DMS153 treated with DMSO at 0.1 percent for 48 hours (cell line): ENCODE measurements around the gene ZNF692.
A peak's percentile ranks its signal among the peaks of the same experiment; 100 is the strongest.
"Not testable (repeated sequence)": the region's sequence is repeated elsewhere in the genome, so short reads cannot be mapped to it uniquely, and the experiment has no call there.

Source experiments
- DNase-seq: peaks from one replicate; lab custom pipeline; 2025; ENCODE audit not compliant: unreplicated experiment; lab: John Stamatoyannopoulos, UW

The ZNF692 gene

GRCh38 chr1:248882427-248882826 lies 23.5 kb upstream of the ZNF692 start:
- not testable (repeated sequence) for DNase-seq

GRCh38 chr1:248881261-248881660 lies 22.4 kb upstream of the ZNF692 start:
- DNase-seq: no peak

DNA sequence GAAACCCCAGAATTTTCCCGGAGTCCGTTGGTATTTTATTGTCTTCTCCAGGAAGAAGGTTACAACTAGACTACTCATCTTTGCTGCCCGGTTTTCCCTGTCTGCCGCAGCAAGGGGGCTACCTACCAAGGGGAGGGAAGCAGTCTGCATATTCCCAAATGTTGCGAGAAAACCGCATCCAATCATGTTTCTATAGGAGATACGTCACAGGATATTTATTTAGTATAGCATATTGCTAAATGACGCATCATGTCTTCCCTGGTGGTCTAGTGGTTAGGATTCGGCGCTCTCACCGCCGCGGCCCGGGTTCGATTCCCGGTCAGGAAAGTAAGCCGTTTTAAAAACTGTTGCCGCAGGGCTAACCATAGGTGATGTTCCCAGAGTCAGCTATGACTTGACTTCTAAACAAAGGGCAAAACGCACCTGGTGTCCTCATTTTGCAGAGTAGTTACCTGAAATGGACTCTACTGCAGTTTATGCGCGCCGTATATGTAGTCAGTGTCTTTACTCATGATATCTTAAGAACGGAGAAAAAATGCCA lies 15.2 kb upstream of the ZNF692 start:
- peak; percentile 99 for DNase-seq

DNA sequence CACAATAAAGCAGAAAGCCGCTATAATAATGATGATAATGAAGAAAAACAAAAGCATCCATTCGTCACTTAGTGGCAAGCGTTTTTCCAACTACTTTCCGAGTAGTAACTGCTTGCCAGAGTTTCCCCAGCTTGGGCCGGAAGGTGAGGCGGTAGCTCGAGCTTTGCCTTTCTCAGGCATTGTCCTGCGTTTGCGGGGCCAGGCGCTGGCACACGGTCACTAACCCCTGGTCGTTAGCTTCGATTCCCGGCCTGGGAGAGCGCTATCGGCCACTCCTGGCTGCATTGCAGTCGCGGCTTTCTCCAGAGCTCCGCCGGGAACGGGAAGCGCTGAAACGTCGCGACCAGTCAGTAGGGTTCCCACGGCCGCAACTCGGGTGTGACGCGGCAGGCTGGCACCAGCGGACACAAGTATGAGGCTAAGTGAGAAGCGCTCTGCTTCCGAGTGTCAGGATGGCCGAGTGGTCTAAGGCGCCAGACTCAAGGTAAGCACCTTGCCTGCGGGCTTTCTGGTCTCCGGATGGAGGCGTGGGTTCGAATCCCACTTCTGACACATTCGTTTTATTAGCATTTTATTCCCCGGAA lies 14.6 kb upstream of the ZNF692 start:
- peak; percentile 99 for DNase-seq

GRCh38 chr1:248872752-248873408 lies 14.0 kb upstream of the ZNF692 start:
- peak; percentile 91 for DNase-seq

DNA sequence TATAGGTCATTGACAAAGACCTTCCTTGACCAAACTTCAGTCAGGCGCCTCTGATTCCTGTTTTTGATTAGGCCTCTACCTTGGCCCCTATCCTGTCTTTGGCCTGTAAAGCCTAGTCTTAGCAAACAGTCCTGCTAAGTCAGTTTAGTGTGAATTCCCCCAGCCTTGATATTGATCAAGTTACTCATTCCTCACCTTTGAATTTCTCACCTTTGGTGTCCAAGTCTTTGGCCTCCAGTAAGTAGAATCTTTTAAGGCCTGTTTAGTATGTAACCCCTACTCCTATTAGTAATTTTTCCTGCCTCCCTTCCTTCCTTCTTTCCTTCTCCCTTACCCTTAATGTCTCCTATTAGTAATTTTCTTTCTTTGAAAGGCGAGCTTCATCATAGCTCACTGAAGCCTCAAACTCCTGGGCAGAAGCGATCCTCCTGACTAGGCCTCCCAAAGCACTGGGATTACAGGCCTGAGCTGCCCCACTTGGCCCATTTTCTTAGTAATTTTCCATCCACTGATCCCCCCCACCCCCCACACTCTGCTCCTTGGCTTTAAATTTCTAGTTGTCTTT lies 13.0 kb upstream of the ZNF692 start:
- DNase-seq: no peak

DNA sequence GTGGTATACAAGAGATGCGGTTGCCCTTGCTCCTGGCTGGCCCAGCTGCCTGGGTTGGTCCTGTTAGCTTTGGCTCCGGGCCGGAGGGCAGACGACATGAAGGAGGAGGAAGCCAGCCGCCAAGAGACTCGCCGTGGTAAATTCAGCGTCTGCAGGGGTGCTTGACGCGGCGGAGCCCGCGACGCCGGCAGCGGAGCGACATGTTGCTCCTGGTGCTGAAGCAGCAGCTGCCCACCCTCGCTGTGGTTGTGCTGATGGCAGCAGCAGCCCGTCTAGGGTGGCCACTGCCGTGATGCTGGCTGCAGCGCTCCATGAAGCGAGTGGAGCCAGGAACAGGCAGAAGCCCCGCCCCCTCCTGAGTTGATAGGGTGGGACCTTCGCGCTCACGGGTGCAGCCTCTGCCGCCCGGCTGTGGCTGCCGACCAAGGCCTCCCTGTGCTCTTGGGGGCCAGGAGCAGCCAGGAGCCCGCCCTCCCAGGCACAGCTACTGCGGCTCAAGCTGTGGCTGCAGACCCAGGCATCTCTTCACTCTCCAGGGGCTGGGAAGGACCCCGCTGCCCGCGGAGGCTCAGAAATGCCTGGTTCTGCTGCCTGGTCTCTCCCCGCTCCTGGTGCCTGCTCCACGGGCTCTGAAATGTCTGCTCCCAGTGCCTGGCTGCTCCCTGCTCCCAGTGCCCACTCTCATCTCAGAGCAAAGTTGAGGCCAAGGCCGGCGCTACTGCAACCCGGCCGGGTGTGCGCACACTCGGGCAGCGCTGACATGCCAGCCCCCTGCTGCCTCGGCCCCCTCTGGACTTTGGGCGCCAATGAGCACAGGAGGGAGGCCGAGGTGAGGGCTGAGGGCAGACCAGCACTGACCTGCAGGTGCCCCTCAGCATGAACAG lies 4.4 kb upstream of the ZNF692 start:
- peak; percentile 92 for DNase-seq

DNA sequence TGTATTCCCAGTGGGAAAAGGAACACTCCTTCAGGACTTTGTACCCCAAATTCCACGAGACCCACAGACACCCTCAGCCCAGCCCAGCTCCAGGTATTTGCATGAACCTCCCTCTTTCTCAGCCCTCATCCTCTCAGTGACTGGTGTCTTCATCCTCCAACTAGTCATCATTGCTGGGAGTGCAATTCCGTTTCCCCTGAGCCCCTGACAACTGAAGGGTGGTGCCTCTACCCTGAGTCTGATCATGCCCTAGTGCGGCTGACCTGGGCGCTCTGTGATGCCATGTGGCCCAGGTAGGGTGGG lies 3.8 kb upstream of the ZNF692 start:
- no peak for DNase-seq

DNA sequence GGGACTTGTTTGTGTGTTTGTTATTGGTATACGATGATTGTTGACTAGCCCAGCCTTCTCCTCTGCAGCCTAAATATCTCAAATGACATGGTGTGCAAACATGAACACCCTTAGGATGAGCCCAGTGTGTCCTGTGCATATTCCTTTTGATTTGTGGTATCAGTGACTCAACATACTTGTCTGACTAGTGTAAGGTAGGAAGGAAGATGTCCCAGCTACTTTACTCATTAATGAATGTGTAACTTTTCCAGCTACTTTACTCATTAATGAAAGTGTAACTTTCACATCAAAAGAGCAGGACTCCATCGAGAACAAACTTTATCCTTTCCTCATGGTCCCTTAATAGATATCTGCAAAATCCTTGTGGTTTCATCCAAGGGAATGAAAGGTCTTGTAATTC lies 2.7 kb upstream of the ZNF692 start:
- DNase-seq: no peak

DNA sequence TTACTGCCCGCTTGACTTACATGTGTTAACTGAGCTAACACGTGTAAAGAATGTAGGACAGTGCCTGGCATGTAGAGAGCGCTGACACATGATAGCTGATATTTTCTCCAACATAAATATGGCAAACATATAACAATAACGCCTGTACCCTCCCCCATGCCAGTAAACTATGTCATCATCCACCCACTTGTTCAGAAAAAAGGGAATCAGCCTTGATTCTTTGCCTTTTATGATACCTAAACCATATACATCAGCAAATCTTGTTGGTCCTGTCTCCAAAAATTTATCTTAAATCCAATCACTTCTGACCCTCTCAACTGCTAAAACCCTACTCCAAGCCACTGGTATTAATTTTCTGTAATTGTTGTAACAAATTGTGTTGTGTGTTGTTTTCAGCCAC lies 1.1 kb upstream of the ZNF692 start:
- DNase-seq: no peak

- peak; percentile 62 for DNase-seq
These were observed 592 bp downstream of the ZNF692 start for GRCh38 chr1:248858096-248858890.

DNA sequence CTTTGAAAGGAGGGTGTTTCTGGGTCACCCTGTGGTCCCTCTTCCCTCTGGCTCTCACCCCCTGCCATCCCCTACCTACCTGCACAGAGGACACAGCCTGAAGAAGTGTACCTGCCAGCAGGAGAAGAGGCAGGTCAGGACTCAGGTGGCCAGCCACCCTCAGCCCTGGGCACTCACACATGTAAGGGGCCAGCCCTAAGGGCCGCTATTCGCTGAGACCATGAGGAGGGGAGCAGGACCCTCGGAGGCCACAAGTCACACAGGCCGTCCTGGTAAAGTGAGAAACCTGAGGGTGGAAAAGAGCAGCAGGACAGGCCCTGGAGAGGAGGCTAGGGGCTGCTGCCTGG lies 1.2 kb downstream of the ZNF692 start:
- DNase-seq: no peak

- DNase-seq: no peak
These were observed 1.7 kb downstream of the ZNF692 start for GRCh38 chr1:248857201-248857600.

DNA sequence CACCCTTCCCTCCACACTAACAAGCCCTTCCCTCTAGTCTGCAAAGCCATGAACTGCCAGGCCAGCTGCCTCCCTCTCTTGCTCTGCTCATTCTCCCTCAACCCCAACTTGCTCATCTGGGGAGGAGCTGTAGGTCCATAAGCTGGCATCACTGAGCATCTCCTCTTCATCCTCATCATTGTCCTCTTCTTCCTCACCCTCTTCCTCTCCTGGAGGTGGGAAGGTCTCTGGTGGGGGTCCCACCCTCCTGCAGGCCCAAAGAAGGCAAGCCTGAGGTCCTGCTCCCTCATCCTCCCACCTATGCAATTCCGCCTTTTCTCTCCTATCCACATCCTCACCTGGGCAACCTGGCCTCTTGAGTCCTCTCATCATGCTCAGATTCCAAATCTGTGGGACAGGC lies 2.7 kb downstream of the ZNF692 start:
- DNase-seq: no peak

DNA sequence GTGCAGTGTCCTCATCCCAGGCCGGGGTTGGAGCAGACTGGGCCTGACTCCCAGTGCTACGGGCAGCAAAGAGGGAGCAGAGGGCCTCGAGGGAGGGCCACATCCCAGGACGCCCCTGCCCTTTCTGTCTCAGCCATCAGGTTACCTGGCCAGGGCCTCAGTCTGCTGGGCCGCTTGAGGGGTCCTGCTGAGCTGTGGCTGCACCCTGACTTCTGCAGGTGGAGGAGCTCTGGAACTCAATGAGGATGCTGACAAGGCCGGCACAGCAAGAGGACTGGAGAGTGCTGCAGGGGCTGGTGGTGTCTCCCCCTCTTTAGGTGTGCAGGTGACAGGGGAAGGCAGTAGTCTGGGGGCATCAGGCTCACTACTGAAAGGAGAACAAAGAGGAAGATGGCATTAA lies 3.3 kb downstream of the ZNF692 start:
- no peak for DNase-seq

GRCh38 chr1:248853663-248854375 lies 5.1 kb downstream of the ZNF692 start:
- no peak for DNase-seq

- DNase-seq: no peak
These were observed 6.1 kb downstream of the ZNF692 start for GRCh38 chr1:248852481-248853405.

DNA sequence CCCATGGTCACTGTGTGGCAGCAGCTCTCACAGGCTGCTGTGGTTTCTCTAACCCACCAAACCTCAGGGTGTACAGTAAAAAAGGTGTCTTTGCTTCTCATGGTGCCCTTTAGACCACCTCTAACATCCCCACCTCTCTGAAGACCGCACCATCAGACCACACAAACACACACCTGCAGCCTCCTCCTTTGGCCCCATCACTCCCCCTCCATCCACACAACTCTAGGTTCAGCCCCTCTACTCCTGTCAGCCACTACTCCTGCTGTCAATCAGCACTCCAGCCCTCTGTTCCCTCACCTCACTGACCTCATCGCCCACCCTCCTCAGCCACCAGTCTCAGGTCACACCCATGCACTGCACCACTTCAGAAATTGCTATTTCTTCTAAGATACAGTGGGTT lies 7.5 kb downstream of the ZNF692 start:
- no peak for DNase-seq

DNA sequence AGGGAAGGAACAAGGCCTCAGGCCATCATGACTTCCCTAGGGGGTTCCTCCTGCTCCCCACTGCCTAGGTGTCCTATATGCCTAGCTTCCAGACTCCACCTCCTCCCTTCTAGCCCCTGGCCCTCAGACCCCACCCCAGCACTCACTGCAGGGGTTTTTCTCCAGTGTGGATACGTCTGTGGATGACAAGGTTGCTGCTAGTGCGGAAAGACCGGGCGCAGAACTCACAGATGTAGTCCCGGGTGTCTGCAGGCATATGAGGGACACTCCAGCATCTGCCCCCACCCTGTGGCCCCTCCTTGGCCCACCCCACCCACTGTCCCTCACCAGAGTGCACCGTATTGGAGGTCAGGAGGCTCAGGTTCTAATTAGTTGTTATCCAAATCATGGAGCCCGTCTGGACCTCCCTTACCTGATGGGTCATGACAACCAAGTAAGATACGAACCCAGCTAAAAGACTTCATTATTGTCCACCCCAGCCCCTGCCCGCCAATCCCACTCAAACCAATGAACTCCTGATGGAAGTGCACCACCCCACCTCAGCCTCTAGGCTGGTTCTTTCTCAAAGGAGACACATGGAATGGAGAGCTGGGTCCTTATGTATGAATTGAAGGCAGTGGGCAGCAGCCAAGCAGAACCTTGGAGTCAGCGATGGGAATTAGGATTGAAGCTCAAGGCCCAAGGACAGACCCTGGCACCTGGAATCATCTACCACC lies 8.2 kb downstream of the ZNF692 start:
- no peak for DNase-seq
